ENCODE results near the gene CALCB.
"Not testable (repeated sequence)": the region's sequence is repeated elsewhere in the genome, so short reads cannot be mapped to it uniquely, and the experiment has no call there.

CALCB gene

GRCh38 chr11:15073361-15074205 lies at the start of gene CALCB:
TSS of gene CALCB (plus strand) at chr11:15073593. CDS start at chr11:15074719, 1,126 bp downstream.
- DNase-seq (ENCODE audit: low read depth in 2 of 2), result no peak

- DNase-seq (ENCODE audit: low read depth in 2 of 2), result no peak
These were observed 46.4 kb upstream of the CALCB start for GRCh38 chr11:15027011-15027410.

GRCh38 chr11:15027956-15028355 lies 45.4 kb upstream of the CALCB start:
- DNase-seq (ENCODE audit: low read depth in 2 of 2), result no peak

- no peak for DNase-seq (ENCODE audit: low read depth in 2 of 2)
These were observed 45.0 kb upstream of the CALCB start for GRCh38 chr11:15028379-15028778.

GRCh38 chr11:15031945-15032344 lies 41.4 kb upstream of the CALCB start:
- not testable (repeated sequence) for DNase-seq (ENCODE audit: low read depth in 2 of 2)

- no peak for DNase-seq (ENCODE audit: low read depth in 2 of 2)
These were observed 38.6 kb upstream of the CALCB start for GRCh38 chr11:15034687-15035267.

- DNase-seq (ENCODE audit: low read depth in 2 of 2), result no peak
These were observed 38.1 kb upstream of the CALCB start for GRCh38 chr11:15035283-15035682.

GRCh38 chr11:15038963-15039362 lies 34.4 kb upstream of the CALCB start:
- no peak for DNase-seq (ENCODE audit: low read depth in 2 of 2)

- DNase-seq (ENCODE audit: low read depth in 2 of 2), result no peak
These were observed 28.2 kb upstream of the CALCB start for GRCh38 chr11:15045209-15045608.

- DNase-seq (ENCODE audit: low read depth in 2 of 2), result no peak
These were observed 27.5 kb upstream of the CALCB start for GRCh38 chr11:15045891-15046290.

- not testable (repeated sequence) for DNase-seq (ENCODE audit: low read depth in 2 of 2)
These were observed 26.7 kb upstream of the CALCB start for GRCh38 chr11:15046673-15047072.

GRCh38 chr11:15048616-15049015 lies 24.8 kb upstream of the CALCB start:
- no peak for DNase-seq (ENCODE audit: low read depth in 2 of 2)

GRCh38 chr11:15053191-15053685 lies 20.2 kb upstream of the CALCB start:
- DNase-seq (ENCODE audit: low read depth in 2 of 2), result no peak

GRCh38 chr11:15055620-15056356 lies 17.6 kb upstream of the CALCB start:
- no peak for DNase-seq (ENCODE audit: low read depth in 2 of 2)

GRCh38 chr11:15057329-15057728 lies 16.1 kb upstream of the CALCB start:
- DNase-seq (ENCODE audit: low read depth in 2 of 2), result no peak

- DNase-seq (ENCODE audit: low read depth in 2 of 2), result no peak
These were observed 14.1 kb upstream of the CALCB start for GRCh38 chr11:15059132-15059915.

GRCh38 chr11:15062599-15062998 lies 10.8 kb upstream of the CALCB start:
- no peak for DNase-seq (ENCODE audit: low read depth in 2 of 2)

GRCh38 chr11:15069751-15070150 lies 3.6 kb upstream of the CALCB start:
- DNase-seq (ENCODE audit: low read depth in 2 of 2), result not testable (repeated sequence)

- no peak for DNase-seq (ENCODE audit: low read depth in 2 of 2)
These were observed 1.7 kb upstream of the CALCB start for GRCh38 chr11:15071556-15072255.

GRCh38 chr11:15072551-15073143 lies 746 bp upstream of the CALCB start:
- DNase-seq (ENCODE audit: low read depth in 2 of 2), result no peak

All from stimulated activated CD4-positive, alpha-beta T cell treated with anti-CD3 and anti-CD28 coated beads, Interleukin-1b, Interleukin-23, amount 100 ng/mL, for 1 hour (primary cell).